Thyroid gland (tissue), 4 donors: ENCODE results near the gene TANC1. TPM values are rescaled to one million over a fixed set of nuclear protein-coding genes. Genes with fewer than 3 reads are reported as not detected.

Experiments used
- DNase-seq, 2 donors: peaks; one replicate each; pipeline ENCODE4 v3.0.0-alpha.2; 2019
- H3K27ac ChIP-seq, 3 donors: fragments of 200-600 bp; sonication (generic); 1 replicate in 2 of 3; 2 replicates in 1 of 3; pipeline ENCODE4 v1.5.1; 2016 to 2019; ENCODE audit warnings: mild to moderate bottlenecking in 1 of 3, moderate library complexity in 1 of 3
- H3K27me3 ChIP-seq: fragments of 200-600 bp; sonication (generic); one replicate; pipeline ENCODE4 v1.5.1; 2019
- H3K36me3 ChIP-seq, 2 donors: fragments of 200-600 bp; sonication (generic); one replicate each; pipeline ENCODE4 v1.5.1; 2016 to 2019
- H3K4me1 ChIP-seq, 2 donors: fragments of 200-600 bp; sonication (generic); one replicate each; pipeline ENCODE4 v1.5.1; 2017 to 2019
- H3K4me3 ChIP-seq, 3 donors: fragments of 200-600 bp; sonication (generic); replicated peaks in 1 of 3; 1 replicate in 2 of 3; 2 replicates in 1 of 3; pipeline ENCODE4 v1.5.1; 2016; ENCODE audit warnings: mild to moderate bottlenecking in 1 of 3
- H3K9me3 ChIP-seq: fragments of 200-600 bp; sonication (generic); one replicate; pipeline ENCODE4 v1.5.1; 2017
- POLR2A ChIP-seq, 2 donors: fragments of 450-650 bp; IDR thresholded peaks; one replicate each; pipeline ENCODE4 v1.6.1; 2017; ENCODE audit warnings: antibody characterized with exemption in 2 of 2, mild to moderate bottlenecking in 2 of 2, moderate library complexity in 1 of 2
- WGBS, 2 donors: methylation state at CpG; one replicate each; pipeline ENCODE4 v1.1.5; 2017; 5-methylcytosine and 5-hydroxymethylcytosine counted together
- intact Hi-C: fragments of 100-400 bp; cut with DNase I; formaldehyde crosslinking; loops from one replicate; pipeline ENCODE4 v1.15.1; 2023
- total RNA-seq, 4 donors: library from RNA; depleted of rRNA; stranded (reverse); fragments of >200 nt; gene quantifications; one replicate each; pipeline ENCODE4 v1.2.3, GENCODE V29; 2016
- TF ChIP-seq, protein P1 (sequence below), 6 experiments: fragments of 200-600 bp in 3 of 6; fragments of 450-650 bp in 3 of 6; sonication (generic) in 3 of 6; IDR thresholded peaks; one replicate each; pipeline ENCODE4 v1.5.1; 2016 to 2019; ENCODE audit warnings: antibody characterized with exemption in 6 of 6, mild to moderate bottlenecking in 2 of 6, inconsistent platforms in 1 of 6, moderate library complexity in 1 of 6

The TANC1 gene
- total RNA-seq, 4 donors from 2014 or later = 51.1 to 93.8 (median 63.6) TPM

DNA sequence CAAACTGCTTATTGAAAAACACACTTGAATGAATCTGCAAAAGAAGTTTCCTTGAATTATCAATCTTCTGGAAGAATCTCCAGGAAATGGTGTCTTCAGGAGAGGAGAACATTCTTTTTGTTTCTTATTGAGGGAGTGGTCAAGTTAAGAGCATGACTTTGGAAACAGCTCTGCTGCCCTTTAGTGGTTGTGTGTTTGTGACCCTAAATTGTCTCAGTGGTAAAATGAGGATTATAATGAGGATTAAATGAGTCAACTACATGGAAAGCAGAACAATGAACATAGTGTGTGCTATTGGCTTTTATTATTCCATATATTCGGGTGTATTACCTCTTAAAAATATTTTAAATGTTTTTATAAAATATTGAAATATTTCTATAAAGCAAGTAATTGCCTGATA is 44.8 kb upstream of the TANC1 start:
- Histone ChIP-seq H3K4me3 (no peak overlapping the region), H3K36me3 (no peaks in the 10 kb centered on the region), H3K27ac (peak overlapping the region in 2 of 3 donors; percentile 25 to 27), H3K27me3 (no peaks in the 10 kb centered on the region), H3K4me1 (peaks cover 6 to 9% of the 10 kb centered on the region in 2 donors), H3K9me3 (no peaks in the 10 kb centered on the region)
- intact Hi-C loops = no loop called here
- TF ChIP-seq, protein P1, sequence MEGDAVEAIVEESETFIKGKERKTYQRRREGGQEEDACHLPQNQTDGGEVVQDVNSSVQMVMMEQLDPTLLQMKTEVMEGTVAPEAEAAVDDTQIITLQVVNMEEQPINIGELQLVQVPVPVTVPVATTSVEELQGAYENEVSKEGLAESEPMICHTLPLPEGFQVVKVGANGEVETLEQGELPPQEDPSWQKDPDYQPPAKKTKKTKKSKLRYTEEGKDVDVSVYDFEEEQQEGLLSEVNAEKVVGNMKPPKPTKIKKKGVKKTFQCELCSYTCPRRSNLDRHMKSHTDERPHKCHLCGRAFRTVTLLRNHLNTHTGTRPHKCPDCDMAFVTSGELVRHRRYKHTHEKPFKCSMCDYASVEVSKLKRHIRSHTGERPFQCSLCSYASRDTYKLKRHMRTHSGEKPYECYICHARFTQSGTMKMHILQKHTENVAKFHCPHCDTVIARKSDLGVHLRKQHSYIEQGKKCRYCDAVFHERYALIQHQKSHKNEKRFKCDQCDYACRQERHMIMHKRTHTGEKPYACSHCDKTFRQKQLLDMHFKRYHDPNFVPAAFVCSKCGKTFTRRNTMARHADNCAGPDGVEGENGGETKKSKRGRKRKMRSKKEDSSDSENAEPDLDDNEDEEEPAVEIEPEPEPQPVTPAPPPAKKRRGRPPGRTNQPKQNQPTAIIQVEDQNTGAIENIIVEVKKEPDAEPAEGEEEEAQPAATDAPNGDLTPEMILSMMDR (IDR thresholded peaks at IDR 0.05) = no peak
- TF ChIP-seq POLR2A (IDR thresholded peaks at IDR 0.05) = no peak
- DNase-seq = no peak
- 94 to 97% methylated on average over 1 of the region's 1 CpG for WGBS, 2 donors

DNA sequence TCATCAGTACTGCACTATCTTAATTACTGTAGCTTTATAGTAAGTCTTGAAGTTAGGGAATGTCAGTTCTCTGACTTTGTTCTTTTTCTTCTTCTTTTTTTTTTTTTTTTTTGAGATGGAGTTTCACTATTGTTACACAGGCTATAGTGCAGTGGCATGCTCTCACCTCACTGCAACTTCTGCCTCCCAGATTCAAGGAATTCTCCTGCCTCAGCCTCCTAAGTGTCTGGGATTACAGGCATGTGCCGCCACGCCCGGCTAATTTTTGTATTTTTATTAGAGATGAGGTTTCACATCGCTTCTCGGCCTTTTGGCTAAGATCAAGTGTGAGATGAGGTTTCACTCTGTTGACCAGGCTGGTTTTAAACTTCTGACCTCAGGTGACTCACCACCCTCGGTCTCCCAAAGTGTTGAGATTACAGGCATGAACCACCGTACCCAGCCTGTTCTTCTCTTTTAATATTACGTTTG is 41.9 kb upstream of the TANC1 start:
- WGBS, 2 donors = 36 to 43% methylated on average over 6 to 8 of the region's 8 CpGs
- H3K27ac ChIP-seq = no peak overlapping the region
- no peaks in the 10 kb centered on the region for H3K9me3 ChIP-seq
- peaks cover 6 to 9% of the 10 kb centered on the region in 2 donors for H3K4me1 ChIP-seq
- H3K4me3 ChIP-seq = no peak overlapping the region
- no peaks in the 10 kb centered on the region for H3K27me3 ChIP-seq
- no peaks in the 10 kb centered on the region for H3K36me3 ChIP-seq
- intact Hi-C loops = no loop called here
- no peak for TF ChIP-seq POLR2A (IDR thresholded peaks at IDR 0.05)
- TF ChIP-seq, protein P1 (IDR thresholded peaks at IDR 0.05) = peak in 1 of 6 experiments; percentile 20
- peak; percentile 66 to 72 for DNase-seq

DNA sequence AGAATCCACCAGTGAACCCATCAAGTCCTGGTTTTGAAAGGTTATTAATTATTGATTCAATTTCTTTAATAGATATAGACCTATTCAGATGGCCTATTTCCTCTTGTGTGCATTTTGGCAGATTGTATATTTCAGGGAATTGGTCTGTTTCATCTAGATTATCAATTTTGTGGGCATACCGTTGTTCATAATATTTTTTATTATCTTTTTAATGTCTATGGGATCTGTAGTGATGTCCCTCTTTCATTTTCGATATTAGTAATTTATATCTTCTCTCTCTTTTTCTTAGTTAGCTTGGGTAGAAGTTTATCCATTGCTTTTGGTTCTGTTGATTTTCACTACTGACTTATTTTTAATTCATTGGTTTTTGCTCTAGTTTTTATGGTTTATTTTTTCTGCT is 39.9 kb upstream of the TANC1 start:
- no peak for DNase-seq
- H3K36me3 ChIP-seq = no peaks in the 10 kb centered on the region
- H3K4me3 ChIP-seq = no peak overlapping the region
- H3K27me3 ChIP-seq = no peaks in the 10 kb centered on the region
- WGBS, 2 donors = 92 to 99% methylated on average over 2 of the region's 2 CpGs
- peaks cover 3 to 13% of the 10 kb centered on the region in 2 donors for H3K4me1 ChIP-seq
- no peak for TF ChIP-seq POLR2A (IDR thresholded peaks at IDR 0.05)
- TF ChIP-seq, protein P1 (IDR thresholded peaks at IDR 0.05) = no peak
- intact Hi-C loops = no loop called here
- no peaks in the 10 kb centered on the region for H3K9me3 ChIP-seq
- H3K27ac ChIP-seq = no peak overlapping the region

DNA sequence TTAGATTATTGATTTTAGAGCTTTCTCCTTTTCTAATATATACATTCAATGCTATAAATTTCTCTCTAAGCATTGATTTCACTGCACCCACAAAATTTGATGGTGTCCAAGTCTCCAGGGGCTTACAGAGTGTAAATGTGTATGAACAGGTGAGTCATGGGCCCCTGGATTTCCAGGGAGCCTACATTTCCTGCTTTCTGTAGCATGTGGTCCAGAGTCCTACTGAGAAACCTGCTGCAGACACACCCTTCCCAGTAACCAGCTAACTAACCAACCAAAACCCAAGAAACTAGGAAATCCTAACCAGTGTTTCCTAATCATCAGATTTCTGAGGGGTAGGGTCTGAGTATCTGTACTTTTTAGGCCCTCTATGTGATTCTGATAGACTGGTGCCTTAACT is 39.5 kb upstream of the TANC1 start:
- H3K4me1 ChIP-seq = peaks cover 3 to 13% of the 10 kb centered on the region in 2 donors
- no peaks in the 10 kb centered on the region for H3K9me3 ChIP-seq
- no peak for DNase-seq
- no peaks in the 10 kb centered on the region for H3K36me3 ChIP-seq
- intact Hi-C loops = no loop called here
- H3K4me3 ChIP-seq = no peak overlapping the region
- no peaks in the 10 kb centered on the region for H3K27me3 ChIP-seq
- TF ChIP-seq POLR2A (IDR thresholded peaks at IDR 0.05) = no peak
- TF ChIP-seq, protein P1 (IDR thresholded peaks at IDR 0.05) = no peak
- no peak overlapping the region for H3K27ac ChIP-seq

DNA sequence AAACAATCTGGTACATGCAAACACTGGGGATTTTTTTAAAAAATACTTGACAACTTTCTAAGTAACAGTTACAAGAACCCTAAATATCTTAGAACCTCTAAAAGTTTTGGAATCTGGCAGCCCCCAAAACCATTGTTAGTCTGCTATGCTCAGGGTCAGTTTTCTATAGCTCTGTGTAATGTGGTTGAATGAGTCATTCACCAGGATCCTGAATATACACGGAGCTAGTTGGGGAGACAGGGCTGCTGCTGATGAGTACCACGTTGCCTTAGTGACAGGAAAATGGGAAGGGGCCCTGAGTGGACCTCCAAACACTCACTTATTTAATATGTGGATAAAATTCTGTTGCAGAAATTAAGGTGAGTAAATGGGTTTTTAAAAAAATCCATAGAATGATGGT is 36.9 kb upstream of the TANC1 start:
- Histone ChIP-seq H3K27me3 (no peaks in the 10 kb centered on the region), H3K9me3 (no peaks in the 10 kb centered on the region), H3K36me3 (no peaks in the 10 kb centered on the region), H3K27ac (no peak overlapping the region), H3K4me1 (peaks cover 16 to 28% of the 10 kb centered on the region in 2 donors), H3K4me3 (no peak overlapping the region)
- intact Hi-C loops = no loop called here
- 27 to 29% methylated on average over 2 of the region's 2 CpGs for WGBS, 2 donors
- DNase-seq = no peak
- no peak for TF ChIP-seq POLR2A (IDR thresholded peaks at IDR 0.05)
- TF ChIP-seq, protein P1 (IDR thresholded peaks at IDR 0.05) = no peak
